Measurements from ENCODE around the gene FBXO36.
A peak's percentile ranks its signal among the peaks of the same experiment; 100 is the strongest.

FBXO36 gene

GRCh38 chr2:229974266-229974665 is 52.0 kb downstream of the FBXO36 start:
- no peak for DNase-seq

DNA sequence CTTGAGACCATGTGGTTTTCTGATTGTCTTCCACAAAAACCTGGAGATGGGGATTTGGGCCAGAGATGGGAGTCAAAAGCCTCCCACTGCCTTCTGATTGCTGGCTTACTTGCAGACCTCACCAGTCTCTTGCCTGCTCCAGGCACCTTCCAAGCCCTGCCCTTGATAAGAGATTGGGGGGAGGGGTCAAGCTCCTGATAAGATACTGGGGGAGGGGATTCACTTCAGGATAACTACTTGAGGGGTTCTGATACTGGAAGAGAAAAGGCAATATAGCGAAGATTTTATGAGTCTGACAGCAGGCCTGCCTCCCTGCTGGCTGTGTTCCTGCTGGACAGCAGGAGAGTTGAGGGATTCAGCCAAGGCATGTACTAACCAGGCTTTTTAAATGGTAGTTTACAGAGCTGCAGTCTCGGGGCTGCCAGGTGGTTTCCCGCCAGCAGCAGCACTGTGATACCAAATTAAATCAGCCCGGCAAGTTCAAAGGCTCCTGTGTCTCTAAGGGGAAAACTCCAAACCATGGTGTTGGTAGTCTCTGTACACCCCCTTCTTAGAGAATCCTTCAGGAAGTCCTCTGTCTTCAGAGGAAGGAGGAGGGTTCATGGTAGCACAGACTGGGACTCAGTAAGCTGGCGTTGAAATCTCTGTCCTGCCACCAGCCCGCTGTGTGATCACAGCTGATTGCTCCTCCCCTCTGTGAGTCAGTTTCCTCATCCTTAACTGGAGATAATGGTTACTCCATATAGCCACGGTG is 58.3 kb downstream of the FBXO36 start:
- no peak for DNase-seq

GRCh38 chr2:229993236-229993635 is 70.9 kb downstream of the FBXO36 start:
- no peak for DNase-seq

DNA sequence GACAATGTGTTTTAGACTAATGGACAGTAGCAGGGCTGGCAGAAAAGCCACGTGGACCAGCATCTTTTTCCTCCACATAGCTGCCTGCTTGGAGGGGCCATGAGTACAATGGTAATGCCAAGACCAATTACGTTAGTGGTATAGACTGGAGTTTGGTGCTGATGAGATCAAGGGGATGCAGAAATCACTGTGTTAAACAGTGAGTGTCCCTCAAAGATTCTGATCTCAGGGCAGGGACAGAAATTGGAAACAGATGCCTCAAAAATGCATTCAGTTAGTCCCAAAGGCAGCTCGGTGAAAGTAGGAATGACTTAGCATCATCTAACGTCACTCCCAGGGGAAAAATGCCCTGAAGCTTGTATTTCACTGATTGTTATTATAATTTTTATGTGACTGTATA is 74.0 kb downstream of the FBXO36 start:
- no peak for DNase-seq

DNA sequence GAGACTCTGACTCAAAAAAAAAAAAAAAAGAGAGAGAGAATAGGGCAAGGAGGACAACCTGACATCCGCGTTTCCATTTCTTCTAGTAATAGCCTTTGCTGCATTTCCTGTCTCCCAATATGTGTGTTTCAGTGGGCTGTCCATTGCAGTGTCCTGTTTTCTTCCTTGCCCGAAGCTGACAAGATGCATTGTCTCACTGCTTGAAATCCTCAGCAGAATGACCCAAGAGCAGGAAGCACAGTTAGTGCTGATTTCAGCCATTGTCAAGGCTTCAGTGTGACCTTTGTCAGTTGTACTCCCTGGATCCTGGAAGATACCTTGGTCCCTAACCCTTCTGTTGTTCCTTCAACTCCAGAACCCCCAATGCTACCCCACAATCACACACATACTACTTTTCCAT is 75.3 kb downstream of the FBXO36 start:
- no peak for DNase-seq

DNA sequence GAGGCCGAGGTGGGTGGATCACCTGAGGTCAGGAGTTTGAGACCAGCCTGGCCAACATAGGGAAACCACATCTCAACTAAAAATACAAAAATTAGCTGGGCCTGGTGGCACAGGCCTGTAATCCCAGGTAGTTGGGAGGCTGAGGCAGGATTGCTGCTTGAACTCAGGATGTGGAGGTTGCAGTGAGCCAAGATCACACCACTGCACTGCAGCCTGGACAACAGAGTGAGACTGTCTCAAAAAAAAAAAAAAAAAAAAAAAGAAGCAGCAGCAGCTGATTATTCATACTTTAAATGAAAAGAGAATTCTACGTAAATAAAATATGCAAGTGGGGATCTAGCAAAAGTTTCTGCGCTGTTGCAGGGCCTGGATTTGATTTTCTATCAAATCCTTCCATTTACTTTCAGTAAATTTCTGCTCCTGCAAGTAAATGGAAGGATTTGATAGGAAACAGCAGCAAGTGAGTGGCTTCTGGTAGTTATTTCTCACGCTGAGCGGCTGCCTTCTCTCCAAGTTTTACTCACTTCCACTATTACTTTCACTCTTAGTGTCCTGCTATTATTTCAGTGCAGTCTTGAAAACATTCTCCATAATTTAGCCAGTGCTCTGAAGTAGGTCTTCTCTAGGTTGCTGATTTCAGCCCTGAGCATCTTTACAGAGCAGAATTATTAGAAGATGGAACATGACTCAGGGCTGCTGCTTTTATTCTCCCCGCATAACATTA is 78.0 kb downstream of the FBXO36 start:
- DNase-seq, result no peak

DNA sequence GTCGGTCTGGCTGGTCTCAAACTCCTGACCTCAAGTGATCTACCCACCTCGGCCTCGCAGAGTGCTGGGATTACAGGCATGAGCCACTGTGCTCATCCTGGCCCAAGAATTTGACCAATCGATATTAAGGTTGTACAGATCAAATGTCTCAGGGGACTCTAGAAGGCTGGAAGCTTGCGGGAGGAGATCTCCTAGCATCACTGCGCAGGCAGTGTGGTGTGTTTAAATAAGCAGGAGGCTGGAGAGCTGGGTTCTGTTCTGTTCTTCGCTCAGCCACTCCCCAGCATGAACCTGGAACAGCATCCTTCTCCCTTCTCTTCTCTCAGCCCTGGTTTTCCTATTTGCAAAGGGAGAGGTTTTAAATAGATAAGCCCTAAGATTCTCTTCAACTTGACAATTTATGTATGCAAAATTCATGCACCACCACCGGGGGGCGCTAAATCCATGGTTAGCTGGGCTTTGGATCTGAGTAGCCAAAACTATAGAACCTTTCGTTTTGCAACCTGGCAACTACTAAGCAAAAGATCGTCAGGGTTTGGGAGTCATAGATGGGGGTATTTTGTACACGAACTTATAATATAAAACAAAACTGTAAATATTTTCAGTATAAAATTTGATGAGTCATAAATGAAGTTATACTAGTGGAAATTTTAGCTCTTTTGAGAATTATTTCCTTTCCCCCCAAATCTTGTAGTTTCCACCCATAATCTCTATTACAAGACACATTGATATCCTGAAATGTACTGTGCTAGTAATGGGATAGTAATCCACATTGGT is 85.8 kb downstream of the FBXO36 start:
- DNase-seq, result peak; percentile 32 to 72 (median 61)

- no peak for DNase-seq
These were observed 86.4 kb downstream of the FBXO36 start for GRCh38 chr2:230008708-230009066.

DNA sequence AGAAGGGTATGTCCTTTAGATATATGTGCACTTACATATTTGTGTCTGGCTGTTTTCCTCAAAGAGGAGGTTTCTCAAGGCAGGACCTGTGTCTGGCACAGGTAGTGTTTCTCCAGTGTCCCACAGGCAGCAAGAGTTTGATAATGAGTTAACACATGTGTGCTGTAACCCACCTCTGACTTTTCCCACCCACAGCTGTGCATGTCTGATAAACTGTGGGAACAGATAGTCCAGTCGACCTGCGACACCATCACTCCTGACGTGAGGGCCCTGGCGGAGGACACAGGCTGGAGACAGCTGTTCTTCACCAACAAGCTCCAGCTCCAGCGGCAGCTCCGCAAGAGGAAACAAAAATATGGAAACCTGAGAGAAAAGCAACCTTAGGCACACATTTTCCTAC is 88.2 kb downstream of the FBXO36 start:
- DNase-seq, result no peak

DNA sequence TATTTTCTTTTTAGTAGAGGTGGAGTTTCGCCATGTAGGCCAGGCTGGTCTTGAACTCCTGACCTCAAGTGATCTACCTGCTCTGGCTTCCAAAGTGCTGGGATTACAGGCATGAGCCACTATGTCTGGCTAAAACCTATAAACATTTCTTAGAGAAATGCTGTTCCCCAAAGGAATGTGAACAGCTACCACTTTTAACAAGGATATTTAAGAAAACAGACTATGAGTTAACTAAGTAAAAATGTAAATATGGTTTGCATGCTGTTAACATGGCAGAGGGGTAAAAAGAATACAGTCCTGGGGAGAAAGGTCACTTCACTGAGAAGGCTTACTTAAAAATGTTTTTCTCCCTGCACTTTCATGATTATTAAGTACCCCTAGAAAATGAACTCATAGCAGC is 89.3 kb downstream of the FBXO36 start:
- DNase-seq, result no peak

DNA sequence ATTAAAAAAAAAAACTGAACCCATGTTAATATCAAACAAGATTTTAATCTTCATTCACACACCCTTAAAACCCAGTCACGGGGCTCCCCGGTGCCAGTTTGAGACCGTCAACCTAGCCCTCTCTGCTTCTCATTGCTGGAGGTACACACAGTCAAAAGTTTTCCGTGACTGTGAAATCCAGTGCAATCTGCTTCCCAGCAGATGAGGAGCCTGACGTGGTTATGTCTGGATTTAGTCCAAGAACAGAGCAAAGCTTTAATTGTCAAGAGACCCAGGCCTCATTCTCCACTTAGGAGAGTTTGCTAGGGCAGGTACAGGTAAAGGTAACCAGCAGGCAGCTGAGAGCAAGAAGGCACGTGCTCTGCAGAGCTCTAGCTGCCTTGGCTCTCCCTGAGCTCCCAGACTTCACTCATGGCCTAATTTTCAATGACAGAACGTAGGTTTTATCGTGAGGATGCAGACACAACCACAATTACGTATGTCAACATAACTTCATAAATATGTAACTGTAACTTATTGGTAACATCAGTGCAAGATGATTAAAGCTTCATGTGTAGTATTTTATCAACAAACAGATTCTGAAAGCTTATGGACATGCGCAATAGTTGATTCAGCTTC is 90.1 kb downstream of the FBXO36 start:
- DNase-seq, result no peak

DNA sequence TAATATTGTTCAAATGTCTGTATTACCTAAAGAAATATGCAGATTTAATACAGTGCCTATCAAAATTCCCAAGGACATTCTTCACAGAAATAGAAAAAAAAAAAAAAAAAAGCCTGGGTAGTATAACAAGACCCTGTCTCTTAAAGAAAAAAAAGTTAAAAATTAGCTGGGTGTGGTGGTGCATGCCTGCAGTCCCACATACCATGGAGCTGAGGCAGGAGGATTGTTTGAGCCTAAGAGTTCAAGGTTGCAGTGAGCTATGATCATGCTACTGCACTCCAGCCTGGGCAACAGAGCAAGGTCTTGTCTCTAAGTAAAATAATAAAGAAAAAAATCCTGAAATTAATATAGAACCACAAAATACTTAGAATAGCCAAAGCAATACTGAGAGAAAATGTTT is 94.5 kb downstream of the FBXO36 start:
- no peak for DNase-seq

DNA sequence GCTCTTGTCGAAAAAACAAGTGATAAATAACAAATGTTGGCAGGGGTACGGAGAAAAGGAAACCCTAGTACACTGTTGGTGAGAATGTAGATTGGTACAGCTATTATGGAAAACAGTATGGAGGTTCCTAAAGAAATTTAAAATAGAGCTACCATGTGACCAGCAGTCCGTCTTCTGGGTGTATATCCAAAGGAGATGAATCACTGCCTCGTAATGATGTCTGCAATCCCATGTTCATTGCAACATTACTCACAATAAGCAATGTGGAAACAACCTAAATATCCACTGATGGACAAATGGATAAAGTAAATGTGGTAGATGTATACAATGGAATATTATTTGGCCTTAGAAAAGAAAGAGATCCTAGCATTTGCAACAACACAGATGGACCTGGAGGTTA is 95.8 kb downstream of the FBXO36 start:
- no peak for DNase-seq

DNA sequence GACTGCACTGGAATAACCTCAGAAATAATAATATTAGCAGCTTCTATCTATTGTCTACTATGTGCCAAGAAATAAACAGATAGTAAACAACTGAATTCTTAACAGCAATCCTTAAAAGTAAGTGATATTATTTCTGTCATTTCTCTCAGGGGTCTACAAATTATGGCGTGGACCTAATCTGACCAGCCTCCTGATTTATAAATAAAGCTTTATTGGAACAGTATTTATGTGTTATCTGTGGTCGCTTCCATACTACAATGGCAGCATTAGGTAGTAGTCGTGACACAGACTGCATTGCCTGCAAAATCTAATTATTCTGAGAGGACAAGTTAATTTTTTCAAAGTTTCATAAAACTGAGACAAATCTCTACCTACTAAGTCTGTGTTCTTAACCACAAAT is 97.4 kb downstream of the FBXO36 start:
- DNase-seq, result no peak

DNA sequence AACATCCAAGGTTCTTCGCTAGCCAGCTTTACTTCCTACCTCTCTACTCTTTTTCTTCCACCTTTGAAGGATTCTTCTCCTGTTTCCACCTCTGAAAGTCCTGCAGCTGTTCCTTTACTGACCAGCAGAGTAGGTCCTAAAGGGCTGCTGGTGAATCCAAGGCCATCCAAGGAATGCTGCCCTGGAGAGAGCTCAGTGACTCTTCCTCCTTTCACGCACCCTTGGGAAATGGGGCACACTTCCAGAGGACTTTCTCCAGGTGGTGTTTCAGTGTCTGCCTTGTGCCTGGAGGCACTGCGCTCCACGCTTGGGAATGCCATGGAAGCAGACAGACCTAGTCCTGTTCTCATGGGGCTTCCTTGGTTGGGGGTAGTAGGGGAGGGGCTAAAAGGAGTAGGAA is 101.0 kb downstream of the FBXO36 start:
- DNase-seq, result no peak

DNA sequence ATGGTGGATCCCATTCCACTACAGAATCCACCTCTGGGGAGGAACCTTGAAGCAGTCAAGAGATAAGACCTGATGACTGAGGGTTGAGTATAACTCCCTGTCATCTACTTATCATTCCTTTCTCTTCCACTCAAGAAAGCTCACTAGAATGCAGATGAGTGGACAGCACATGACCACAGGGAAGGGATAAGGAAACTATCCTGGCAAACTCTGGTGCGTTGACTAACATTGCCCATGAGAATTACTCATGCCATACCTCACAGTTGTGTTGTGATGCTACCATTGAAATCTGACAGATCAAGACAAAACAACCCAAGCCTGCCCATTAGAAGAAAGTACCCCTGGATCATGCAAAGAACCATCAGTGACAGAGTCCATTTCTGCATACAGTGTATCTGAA is 119.9 kb downstream of the FBXO36 start:
- DNase-seq, result no peak

GRCh38 chr2:230043025-230043424 is 120.7 kb downstream of the FBXO36 start:
- no peak for DNase-seq

- DNase-seq, result no peak
These were observed 121.2 kb downstream of the FBXO36 start for GRCh38 chr2:230043461-230043860.

GRCh38 chr2:230046491-230046890 is 124.2 kb downstream of the FBXO36 start:
- DNase-seq, result no peak

- DNase-seq, result no peak
These were observed 125.8 kb downstream of the FBXO36 start for GRCh38 chr2:230048010-230048671.

- no peak for DNase-seq
These were observed 127.8 kb downstream of the FBXO36 start for GRCh38 chr2:230050136-230050535.

GRCh38 chr2:230052299-230052698 is 130.0 kb downstream of the FBXO36 start:
- no peak for DNase-seq
